ENCODE results near the gene NPSR1.

DNA sequence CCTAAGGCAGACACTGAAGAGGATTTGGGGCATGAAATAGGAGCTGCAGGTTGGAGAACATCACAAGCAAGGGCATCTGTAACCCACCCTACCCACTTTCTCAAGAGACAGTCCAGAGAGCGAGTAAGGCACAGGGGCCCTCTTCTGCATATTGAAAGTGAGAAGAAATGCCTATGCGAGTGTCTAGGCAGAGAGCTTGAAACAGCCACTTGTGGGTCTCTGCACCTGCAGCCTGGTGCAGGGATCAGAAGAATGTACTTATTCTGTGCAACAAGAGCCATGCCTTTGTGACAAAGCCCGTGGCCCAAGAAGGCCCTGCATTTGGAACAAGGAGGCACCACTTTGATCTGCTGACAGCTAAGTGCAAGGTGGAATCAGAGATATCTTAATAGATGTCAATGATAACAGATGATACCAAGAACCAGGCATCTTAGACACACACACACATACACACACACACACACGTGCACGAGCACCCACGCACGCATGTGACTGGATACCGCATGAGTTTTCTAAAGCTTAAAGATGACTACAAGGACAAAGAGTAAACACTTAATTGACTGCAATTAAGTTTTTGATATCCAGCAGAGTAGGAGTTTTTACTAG is 89.3 kb downstream of the NPSR1 start:
- TF ChIP-seq, protein P1, sequence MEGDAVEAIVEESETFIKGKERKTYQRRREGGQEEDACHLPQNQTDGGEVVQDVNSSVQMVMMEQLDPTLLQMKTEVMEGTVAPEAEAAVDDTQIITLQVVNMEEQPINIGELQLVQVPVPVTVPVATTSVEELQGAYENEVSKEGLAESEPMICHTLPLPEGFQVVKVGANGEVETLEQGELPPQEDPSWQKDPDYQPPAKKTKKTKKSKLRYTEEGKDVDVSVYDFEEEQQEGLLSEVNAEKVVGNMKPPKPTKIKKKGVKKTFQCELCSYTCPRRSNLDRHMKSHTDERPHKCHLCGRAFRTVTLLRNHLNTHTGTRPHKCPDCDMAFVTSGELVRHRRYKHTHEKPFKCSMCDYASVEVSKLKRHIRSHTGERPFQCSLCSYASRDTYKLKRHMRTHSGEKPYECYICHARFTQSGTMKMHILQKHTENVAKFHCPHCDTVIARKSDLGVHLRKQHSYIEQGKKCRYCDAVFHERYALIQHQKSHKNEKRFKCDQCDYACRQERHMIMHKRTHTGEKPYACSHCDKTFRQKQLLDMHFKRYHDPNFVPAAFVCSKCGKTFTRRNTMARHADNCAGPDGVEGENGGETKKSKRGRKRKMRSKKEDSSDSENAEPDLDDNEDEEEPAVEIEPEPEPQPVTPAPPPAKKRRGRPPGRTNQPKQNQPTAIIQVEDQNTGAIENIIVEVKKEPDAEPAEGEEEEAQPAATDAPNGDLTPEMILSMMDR (IDR thresholded peaks at IDR 0.05), result no peak
- no peak for TF ChIP-seq POLR2A (IDR thresholded peaks at IDR 0.05)

Measured in body of pancreas (tissue), 4 donors.